Activated gamma-delta T cell (primary cell): ENCODE data around the gene TTC29.
"Not testable (repeated sequence)": the region's sequence is repeated elsewhere in the genome, so short reads cannot be mapped to it uniquely, and the experiment has no call there.

Source experiments
- DNase-seq: peaks from one replicate; lab custom pipeline; 2025; lab: John Stamatoyannopoulos, UW

The TTC29 gene

DNA sequence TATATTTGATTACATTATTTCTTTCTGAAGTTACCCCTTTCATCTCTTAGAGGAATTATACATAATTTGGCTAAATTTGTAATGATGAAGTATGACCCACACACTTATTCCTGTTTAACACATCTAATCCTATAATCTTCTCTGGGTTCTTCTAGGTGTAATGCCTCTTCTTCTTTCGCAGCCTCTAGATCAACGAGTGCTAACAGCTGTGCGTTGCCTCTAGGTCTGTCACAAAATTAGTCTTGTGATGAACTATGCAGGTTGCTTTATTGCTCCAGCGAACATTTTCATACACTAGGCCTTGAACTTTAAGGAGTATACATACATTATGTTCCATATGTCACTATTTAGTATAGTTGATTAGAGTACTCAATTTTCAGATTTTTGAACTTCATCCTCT lies 89.9 kb downstream of the TTC29 start:
- no peak for DNase-seq

DNA sequence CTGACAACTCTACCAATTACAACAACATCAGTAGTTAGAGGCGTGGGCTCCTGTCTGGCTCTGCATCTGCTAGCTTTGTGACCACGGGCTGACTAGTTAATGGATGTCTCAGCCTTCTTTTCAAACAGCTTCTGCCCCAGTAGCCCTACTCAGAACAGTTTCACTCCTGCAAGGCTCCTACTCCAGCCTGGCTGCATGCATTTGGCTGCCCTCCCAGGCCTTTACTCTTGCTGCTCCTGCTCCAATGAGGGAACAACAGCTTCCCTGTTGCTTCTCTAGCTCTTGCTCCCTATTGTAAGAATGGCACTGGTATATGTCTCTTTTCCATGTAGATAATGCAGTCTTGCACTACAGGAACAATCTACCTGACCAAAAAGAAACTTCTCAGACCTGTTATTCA lies 93.3 kb downstream of the TTC29 start:
- no peak for DNase-seq

DNA sequence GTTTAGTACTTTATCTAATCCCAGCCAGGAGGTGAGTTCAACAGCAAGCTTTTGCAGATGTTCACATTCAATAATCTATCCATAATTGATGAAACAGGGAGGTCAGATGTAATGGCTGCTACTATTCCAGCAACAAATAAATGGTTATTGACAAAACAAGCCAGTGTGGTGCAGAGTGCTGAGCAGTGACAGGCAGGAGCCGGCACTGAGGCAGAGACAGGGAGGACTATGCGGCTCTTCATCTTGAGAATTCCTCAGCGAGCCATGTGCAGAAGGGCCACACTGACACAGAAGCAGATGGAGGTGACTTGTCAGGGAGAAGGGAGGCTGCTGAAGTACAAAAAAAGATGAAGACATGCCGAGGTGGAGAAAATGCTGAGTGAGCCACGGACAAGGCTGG lies 98.3 kb downstream of the TTC29 start:
- no peak for DNase-seq

DNA sequence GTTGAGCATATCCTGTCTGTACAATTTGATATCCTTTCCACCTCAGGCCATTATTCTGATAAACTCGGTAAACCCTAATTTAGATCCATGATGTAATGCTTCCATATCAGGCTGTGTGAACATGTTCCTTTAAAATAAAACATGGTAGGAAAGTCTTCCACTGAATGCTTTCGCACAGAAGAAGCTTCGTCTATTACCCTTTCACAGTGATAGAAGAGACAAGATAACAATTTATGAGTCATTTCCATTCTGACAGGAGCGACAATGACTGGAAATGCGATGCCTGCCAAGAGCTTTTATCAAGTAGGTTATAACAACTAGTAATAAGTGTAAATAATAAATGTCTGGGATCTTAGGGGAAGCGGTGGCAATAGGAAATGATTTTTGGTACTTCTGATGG lies 98.8 kb downstream of the TTC29 start:
- DNase-seq: no peak

DNA sequence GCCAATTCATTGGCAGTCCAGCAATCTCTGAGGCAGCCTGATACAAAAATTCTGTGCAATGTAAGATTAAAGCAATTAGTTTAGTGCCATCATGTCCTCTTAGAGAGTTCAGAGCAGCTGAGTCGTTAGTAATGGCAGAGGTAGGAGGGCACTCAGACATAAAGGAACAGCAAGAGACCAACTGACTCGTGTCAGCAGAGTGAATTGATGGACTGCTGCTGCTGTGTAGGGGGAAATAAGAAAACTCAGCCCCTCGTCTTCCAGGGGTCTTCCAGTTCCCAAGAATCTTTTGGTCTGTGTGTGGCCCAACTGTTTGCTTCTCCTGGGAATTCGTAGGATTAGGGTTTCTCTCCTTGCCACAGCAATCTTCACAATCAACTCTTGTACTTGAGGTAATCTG lies 100.9 kb downstream of the TTC29 start:
- DNase-seq: no peak

DNA sequence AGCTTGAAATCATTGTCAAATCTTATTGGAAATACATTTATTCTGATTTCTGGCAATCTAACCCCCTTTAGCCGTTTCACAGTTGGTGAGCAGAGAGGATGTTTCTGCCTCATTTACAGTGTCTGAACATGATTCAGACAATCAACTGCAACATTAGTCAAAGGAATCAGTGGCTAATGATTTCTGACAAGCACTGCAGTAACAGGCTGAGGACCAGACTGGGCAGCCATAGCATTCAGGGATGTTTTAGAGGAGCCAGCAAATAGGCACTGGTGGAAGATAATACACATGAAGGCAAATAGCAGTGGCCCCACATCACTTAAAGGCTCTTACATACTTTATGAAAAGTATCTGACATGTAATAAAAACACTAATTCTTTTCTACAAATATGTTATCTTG lies 102.8 kb downstream of the TTC29 start:
- DNase-seq: no peak

DNA sequence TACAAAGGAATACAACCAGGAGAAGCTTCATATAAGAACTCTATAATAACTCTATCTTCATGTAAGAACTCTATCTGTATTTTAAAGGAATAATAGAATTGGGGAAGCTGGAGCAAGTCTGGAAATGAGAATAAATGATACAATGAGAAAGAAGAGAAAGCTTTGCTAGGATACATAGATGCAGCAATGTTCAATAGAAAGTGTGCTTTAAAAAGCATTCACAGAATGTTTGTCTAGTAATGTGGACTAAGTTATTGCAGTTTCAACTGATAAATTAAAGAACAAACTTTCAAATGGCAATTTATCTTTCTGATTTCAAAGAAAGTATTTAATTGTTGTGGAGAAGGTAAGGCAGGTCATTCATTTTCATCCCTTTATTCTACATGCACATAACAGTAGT lies 104.9 kb downstream of the TTC29 start:
- DNase-seq: no peak

DNA sequence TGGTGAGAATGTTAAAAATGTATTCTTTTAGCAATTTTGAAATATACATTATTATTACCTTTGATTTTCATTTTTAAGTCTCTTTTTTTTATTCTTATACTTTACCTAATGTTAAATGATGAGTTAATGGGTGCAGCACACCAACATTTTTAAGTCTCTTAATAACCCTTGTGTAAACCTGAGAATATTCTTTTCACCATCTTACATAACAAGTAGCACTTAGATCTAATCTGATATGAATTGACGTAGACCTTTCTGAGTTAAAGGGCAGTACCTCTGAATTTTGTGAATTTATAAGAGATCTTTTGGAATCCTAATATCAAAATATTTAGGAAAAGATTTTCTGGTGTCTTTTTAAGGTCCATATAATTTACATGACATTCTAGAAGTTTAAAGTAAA lies 110.6 kb downstream of the TTC29 start:
- DNase-seq: no peak

DNA sequence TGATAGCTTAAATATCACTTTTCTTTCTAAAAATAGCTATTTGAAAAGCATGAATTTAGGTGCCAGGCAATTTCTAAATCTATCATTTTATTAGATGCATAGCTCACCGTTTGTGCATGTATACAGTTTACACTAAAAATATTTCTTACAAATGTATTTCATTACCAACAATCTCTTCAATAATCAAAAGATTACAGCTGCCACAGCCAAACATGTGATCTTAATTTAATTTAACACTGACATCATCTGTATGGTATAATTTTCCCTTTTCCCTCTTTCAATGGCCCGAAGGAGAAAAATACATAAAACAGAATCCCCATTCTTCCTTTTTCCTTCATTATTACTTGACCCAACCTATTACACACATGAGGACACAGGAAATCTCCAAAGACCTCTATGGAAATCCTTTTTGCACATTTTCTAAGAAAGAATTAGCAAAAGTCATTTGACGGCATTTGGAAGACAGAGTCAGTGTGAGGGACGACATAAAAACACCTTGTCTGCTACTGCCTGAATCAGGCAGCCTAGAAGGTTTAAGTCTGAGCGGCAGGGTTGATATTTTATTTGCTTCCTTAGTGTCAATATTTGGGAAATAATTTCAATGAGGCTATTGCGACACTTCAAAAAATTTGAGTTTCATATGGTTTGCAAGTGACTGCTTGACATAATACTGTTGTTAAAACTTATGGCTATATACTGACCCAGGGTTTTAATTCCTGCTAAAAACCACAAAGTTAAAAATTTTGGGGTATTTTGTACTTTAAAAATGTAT lies 111.2 kb downstream of the TTC29 start:
- DNase-seq: no peak

GRCh38 chr4:146833530-146833929 lies 112.1 kb downstream of the TTC29 start:
- DNase-seq: no peak

GRCh38 chr4:146822980-146823379 lies 122.7 kb downstream of the TTC29 start:
- DNase-seq: not testable (repeated sequence)

- DNase-seq: no peak
Observed at GRCh38 chr4:146814750-146815149, 130.9 kb downstream of the TTC29 start.

DNA sequence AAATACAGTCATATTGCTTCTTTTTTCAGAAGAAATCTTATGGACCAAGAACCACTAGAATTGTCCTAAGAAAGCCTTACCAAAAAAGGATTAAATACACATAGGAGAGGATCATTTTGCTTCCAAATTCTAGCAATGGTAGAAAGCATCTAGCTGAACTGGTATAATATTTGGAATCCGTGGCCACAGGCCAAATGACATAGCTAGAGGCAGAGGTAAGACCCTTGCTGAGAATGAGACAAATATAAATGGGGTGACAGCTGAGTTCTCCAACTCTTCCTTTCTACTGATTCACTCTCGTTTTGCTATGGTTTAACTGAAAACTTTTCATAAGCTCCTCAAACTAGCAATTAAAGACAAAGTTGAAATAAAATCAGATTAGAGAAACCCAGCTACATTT lies 150.0 kb downstream of the TTC29 start:
- DNase-seq: no peak

GRCh38 chr4:146793727-146794126 lies 151.9 kb downstream of the TTC29 start:
- no peak for DNase-seq

GRCh38 chr4:146791439-146791838 lies 154.2 kb downstream of the TTC29 start:
- DNase-seq: no peak

DNA sequence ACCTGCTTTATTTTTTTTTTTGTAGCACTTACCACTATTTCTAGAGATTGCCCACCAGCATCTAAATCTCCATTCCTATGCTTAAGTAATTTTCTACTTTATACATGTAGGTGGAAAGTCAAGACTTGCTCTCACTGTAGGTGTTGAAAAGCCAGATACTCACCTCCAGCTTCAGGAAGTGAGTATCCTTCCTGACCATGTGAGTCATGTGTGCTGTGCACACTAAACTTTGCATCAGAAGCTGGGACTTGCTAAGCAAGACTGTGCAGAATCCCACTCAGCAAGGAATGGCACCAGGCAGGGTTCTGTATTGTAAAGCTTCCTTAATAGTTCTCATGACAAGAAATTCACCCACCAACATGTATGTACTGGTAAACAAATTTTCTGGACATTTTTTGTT lies 155.1 kb downstream of the TTC29 start:
- no peak for DNase-seq

DNA sequence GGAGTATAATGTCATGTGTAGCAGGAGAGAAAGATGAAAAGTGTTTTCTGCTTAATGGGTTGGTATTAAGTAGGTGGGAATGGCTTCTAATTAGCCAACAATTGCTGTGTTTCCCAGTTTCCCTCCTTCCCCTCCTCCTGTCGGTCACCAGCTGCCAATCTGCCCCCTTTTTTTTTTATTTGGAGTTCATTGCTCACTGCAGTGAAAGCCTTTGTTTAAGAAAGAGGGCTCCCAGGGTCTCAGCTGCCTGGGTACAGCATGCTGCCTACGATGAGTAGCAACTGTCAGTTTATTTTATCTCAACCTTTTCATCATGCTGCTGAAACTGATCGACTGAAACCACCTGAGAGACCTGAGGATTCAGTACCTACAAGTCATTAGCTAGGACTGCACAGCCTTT lies 157.9 kb downstream of the TTC29 start:
- no peak for DNase-seq

DNA sequence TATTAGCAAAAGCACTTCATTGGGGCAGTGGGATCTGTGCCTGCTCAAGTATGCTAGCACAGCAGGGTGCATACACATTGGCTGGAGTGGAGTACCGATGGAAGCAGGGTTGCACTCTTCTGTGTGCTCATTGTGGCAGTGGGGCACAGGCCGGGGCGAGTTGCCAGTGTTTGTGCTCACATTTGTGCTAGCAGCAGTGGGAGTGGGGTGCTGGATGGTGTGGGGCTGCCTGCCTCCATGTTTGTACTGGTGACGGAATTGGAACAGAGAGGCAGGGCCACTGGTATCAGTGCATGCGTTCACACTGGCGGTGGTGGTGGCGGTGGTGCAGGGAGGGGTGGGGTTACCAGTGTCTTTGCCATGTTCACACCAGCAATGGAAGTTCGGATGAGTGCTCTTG lies 169.0 kb downstream of the TTC29 start:
- no peak for DNase-seq

DNA sequence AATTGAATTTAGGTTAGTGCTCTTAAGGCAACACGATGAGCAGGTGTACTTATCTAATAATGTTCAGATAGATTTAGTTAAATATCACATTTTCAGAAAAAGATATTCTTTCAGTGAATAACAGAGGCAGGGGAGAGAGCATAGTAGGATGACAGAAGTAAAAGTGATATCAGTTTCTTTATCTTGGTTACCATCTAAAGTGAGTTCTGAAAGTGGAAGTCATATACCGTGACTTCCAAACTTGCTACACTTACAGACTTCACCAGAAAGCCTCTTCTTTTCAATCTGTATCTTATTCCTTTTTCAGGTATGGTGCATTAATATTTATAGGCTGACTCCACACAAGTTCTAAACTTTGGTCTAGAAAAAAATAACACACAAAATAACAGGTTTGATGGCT lies 182.1 kb downstream of the TTC29 start:
- no peak for DNase-seq

DNA sequence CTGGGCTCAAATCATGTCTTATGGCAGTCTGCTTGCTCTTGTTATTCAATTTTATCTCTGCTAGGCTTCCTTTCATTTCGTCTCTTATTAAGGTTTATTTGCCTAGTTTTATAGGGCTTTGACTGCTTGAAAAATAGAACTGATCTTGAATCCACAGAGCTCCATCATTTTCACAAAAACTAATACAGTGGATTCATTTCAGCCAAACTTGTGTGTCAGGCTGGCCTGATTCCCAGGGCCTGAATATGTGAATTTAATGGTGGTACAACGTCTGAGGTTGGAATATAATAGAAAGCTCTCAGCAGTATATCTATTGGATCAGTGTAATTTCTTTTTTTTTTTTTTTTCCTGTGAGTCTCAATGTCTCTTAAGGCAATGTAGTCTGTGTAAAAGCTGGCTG lies 183.6 kb downstream of the TTC29 start:
- DNase-seq: no peak

GRCh38 chr4:146742416-146742815 lies 203.2 kb downstream of the TTC29 start:
- DNase-seq: no peak

GRCh38 chr4:146739182-146739581 lies 206.5 kb downstream of the TTC29 start:
- DNase-seq: no peak

DNA sequence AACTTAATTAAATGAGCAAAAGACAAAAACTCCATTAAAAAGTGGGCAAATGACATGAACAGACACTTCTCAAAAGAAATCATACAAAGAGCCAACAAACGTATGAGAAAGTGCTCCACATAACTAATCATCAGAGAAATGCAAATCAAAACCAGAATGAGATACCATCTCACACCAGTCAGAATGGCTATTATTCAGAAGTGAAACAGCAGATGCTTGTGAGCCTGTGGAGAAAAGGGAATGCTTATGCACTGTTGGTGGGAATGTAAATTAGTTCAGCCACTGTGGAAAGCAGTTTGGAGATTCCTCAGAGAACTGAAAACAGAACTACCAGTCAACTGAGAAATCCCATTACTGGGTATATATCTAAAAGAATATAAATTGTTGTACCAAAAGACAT lies 222.1 kb downstream of the TTC29 start:
- not testable (repeated sequence) for DNase-seq

GRCh38 chr4:146709956-146710355 lies 235.7 kb downstream of the TTC29 start:
- DNase-seq: no peak
